KMS-11 (cell line): ENCODE data around the gene CEP295NL.

Source experiments
- H2AFZ ChIP-seq: fragments of 200-600 bp; sonication (generic); 2 replicates; pipeline ENCODE4 v1.6.1; 2016; ENCODE audit warnings: antibody characterized with exemption, mixed run types, low read depth
- H3K27ac ChIP-seq: fragments of 200-600 bp; sonication (generic); 2 replicates; pipeline ENCODE4 v1.6.1; 2016; ENCODE audit warnings: mild to moderate bottlenecking, mixed run types
- H3K27me3 ChIP-seq: fragments of 200-600 bp; sonication (generic); 2 replicates; pipeline ENCODE4 v1.6.1; 2017; ENCODE audit warnings: mild to moderate bottlenecking, low read depth, mixed run types, moderate library complexity; ENCODE audit not compliant: insufficient read depth
- H3K36me3 ChIP-seq: fragments of 200-600 bp; sonication (generic); 2 replicates; pipeline ENCODE4 v1.6.1; 2017; ENCODE audit warnings: mild to moderate bottlenecking, mixed run types; ENCODE audit not compliant: insufficient read depth
- H3K4me1 ChIP-seq: fragments of 200-600 bp; sonication (generic); 2 replicates; pipeline ENCODE4 v1.6.1; 2016; ENCODE audit warnings: mild to moderate bottlenecking, low read depth, mixed run types; ENCODE audit not compliant: poor library complexity, severe bottlenecking
- H3K4me2 ChIP-seq: fragments of 200-600 bp; sonication (generic); 2 replicates; pipeline ENCODE4 v1.7.0; 2016; ENCODE audit warnings: mild to moderate bottlenecking, mixed run types
- H3K4me3 ChIP-seq: fragments of 200-600 bp; sonication (generic); IDR thresholded peaks from 2 replicates; pipeline ENCODE4 v1.6.1; 2017; ENCODE audit warnings: low read depth, low read length, mixed read lengths; ENCODE audit not compliant: insufficient read depth
- H3K79me2 ChIP-seq: fragments of 200-600 bp; sonication (generic); 2 replicates; pipeline ENCODE4 v1.6.1; 2016; ENCODE audit warnings: low read depth, mixed run types; ENCODE audit not compliant: insufficient read depth
- H3K9ac ChIP-seq: fragments of 200-600 bp; sonication (generic); 2 replicates; pipeline ENCODE4 v1.6.1; 2016; ENCODE audit warnings: mild to moderate bottlenecking, mixed run types
- H4K20me1 ChIP-seq: fragments of 200-600 bp; sonication (generic); 2 replicates; pipeline ENCODE4 v1.6.1; 2016; ENCODE audit warnings: mild to moderate bottlenecking, mixed run types; ENCODE audit not compliant: insufficient read depth
- CTCF ChIP-seq: fragments of 200-600 bp; sonication (generic); conservative IDR thresholded peaks from 2 replicates; pipeline ENCODE4 v1.6.1; 2017; ENCODE audit warnings: low read depth, mild to moderate bottlenecking, antibody characterized with exemption, low read length, moderate library complexity, mixed read lengths

The CEP295NL gene

DNA sequence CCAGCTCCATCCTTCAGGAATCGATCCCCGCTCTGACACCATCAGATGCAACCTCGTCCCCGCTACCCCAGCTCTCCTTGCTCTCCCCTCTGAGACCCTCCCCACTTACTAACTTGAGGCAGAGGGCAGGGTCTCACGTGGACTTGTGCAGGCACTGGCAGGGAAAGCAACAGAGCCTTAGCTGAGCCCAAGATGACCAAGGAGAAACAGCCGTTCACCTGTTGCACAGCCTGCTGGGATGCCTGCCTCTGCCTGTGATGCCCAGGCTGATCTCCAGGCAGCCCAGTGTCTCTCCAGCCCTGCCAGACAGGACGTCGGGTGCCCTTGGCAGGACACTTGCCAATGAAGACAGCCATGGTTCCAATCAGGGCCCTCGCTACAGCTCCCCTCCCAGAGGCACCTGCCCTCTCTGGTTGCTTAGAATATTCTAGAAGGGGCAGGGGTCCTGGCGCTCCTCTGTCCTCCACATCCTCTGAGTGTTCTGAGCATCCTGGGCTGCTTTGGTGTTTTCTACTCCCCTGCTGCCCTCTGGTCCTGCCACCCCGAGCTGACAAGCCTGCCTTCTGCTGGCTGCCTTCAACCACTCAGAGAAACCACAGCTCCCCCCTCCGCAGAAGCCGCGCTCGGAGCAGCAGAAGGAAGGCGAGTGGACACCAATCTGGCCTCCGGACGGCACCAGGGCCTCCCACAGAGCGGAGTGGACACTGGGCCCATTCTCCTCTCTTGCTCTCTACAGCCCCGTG, 6.7 kb downstream of the CEP295NL start:
- no peaks in the 10 kb centered on the region for H4K20me1 ChIP-seq
- no peak for TF ChIP-seq CTCF

DNA sequence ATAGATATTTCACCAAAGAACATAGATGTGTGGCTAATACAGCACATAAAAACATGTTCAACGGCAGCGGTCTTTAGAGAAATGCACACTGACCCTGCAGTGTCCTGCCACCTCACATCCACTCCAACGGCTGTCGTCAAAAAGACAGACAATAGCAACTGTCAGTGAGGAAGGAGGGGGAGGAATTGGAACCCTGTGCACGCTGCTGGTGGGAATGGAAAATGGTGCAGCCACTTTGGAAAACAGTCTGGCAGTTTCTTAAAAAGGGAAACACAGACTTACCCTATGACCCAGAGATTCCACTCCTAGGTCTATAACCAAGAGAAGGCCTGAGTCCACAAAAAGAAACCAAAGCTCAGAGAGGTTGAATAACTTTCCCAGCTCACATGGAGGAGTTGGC, 7.7 kb downstream of the CEP295NL start:
- no peak for TF ChIP-seq CTCF
- Histone ChIP-seq H3K4me1 (peaks cover 44% of the 10 kb centered on the region), H3K4me2 (no peak overlapping the region), H4K20me1 (no peaks in the 10 kb centered on the region), H3K36me3 (no peaks in the 10 kb centered on the region), H3K27ac (no peak overlapping the region), H3K9ac (no peak overlapping the region), H2AFZ (no peak overlapping the region), H3K27me3 (no peaks in the 10 kb centered on the region), H3K4me3 (no peak overlapping the region), H3K79me2 (peaks cover 44% of the 10 kb centered on the region; the same call in 1 of the 2 replicates)

More for the DNA sequence above, 6.7 kb downstream of the CEP295NL start:
- Histone ChIP-seq H2AFZ (no peak overlapping the region), H3K36me3 (no peaks in the 10 kb centered on the region), H3K4me3 (no peak overlapping the region), H3K27me3 (no peaks in the 10 kb centered on the region), H3K4me1 (peaks cover 35% of the 10 kb centered on the region), H3K9ac (no peak overlapping the region), H3K79me2 (peaks cover 48% of the 10 kb centered on the region; the same call in 1 of the 2 replicates), H3K4me2 (no peak overlapping the region), H3K27ac (no peak overlapping the region)

GRCh38 chr17:78893684-78894083, 9.3 kb downstream of the CEP295NL start:
- no peak overlapping the region for H2AFZ ChIP-seq
- no peaks in the 10 kb centered on the region for H3K36me3 ChIP-seq
- H3K79me2 ChIP-seq, result peaks cover 44% of the 10 kb centered on the region; the same call in 1 of the 2 replicates
- peaks cover 60% of the 10 kb centered on the region for H3K4me1 ChIP-seq
- no peak overlapping the region for H3K4me2 ChIP-seq
- TF ChIP-seq CTCF, result no peak
- H4K20me1 ChIP-seq, result no peaks in the 10 kb centered on the region
- H3K9ac ChIP-seq, result no peak overlapping the region
- no peak overlapping the region for H3K4me3 ChIP-seq
- no peaks in the 10 kb centered on the region for H3K27me3 ChIP-seq
- no peak overlapping the region for H3K27ac ChIP-seq

- Histone ChIP-seq H2AFZ (no peak overlapping the region), H3K4me3 (no peak overlapping the region), H3K9ac (no peak overlapping the region; the same call in 1 of the 2 replicates), H3K4me2 (peak overlapping the region; percentile 87), H4K20me1 (no peaks in the 10 kb centered on the region), H3K27ac (peak overlapping the region; percentile 94; the same call in 1 of the 2 replicates), H3K27me3 (no peaks in the 10 kb centered on the region), H3K4me1 (peaks cover 68% of the 10 kb centered on the region), H3K79me2 (peaks cover 45% of the 10 kb centered on the region), H3K36me3 (no peaks in the 10 kb centered on the region)
- no peak for TF ChIP-seq CTCF
These were observed 10.0 kb downstream of the CEP295NL start for GRCh38 chr17:78892936-78893379.
